Loucy (cell line): ENCODE data around the gene PCYT2.

ENCODE experiments used
- CTCF ChIP-seq: fragments of 200-600 bp; sonication (generic); conservative IDR thresholded peaks from 2 replicates; pipeline ENCODE4 v1.5.1; 2014; ENCODE audit warnings: mild to moderate bottlenecking, antibody characterized with exemption, low read length
- EZH2phosphoT487 ChIP-seq: fragments of 200-600 bp; IDR thresholded peaks from 2 replicates; pipeline ENCODE4 v1.6.1; 2018; ENCODE audit warnings: antibody characterized with exemption, mild to moderate bottlenecking, moderate library complexity, borderline replicate concordance

- no peak for TF ChIP-seq CTCF
- no peak for TF ChIP-seq EZH2phosphoT487
Measured at GRCh38 chr17:81928544-81929252, 17.5 kb upstream of the PCYT2 start.
